HepG2 (cell line): ENCODE results near the gene GPER1. TPM values are rescaled to one million over a fixed set of nuclear protein-coding genes. Genes with fewer than 3 reads are reported as not detected.
A peak's percentile ranks its signal among the peaks of the same experiment; 100 is the strongest.

Source experiments
- CCAR2 ChIP-seq: fragments of 200-400 bp; formaldehyde crosslinking; optimal IDR thresholded peaks from 2 replicates; pipeline ENCODE3; 2018; ENCODE audit warnings: low read depth, mild to moderate bottlenecking, low read length, moderate library complexity
- CENPBD1 ChIP-seq: sonication (generic); formaldehyde crosslinking; IDR thresholded peaks from 2 replicates; pipeline ENCODE4 v1.8.0; 2022; ENCODE audit warnings: missing genetic modification reagents, low read depth, mild to moderate bottlenecking, borderline replicate concordance
- CHCHD3 ChIP-seq: sonication (generic); formaldehyde crosslinking; IDR thresholded peaks from 2 replicates; pipeline ENCODE4 v1.8.0; 2022; ENCODE audit warnings: mild to moderate bottlenecking, missing genetic modification reagents, moderate library complexity
- ESRRA ChIP-seq: sonication (generic); formaldehyde crosslinking; IDR thresholded peaks from 2 replicates; pipeline ENCODE4 v1.5.1; 2020; ENCODE audit warnings: mild to moderate bottlenecking, low read depth, missing genetic modification reagents
- FOXJ3 ChIP-seq: sonication (generic); formaldehyde crosslinking; IDR thresholded peaks from 2 replicates; pipeline ENCODE4 v1.4.0; 2020; ENCODE audit warnings: missing genetic modification reagents, mild to moderate bottlenecking, borderline replicate concordance
- FOXM1 ChIP-seq: sonication (generic); formaldehyde crosslinking; IDR thresholded peaks from 2 replicates; pipeline ENCODE4 v1.5.0; 2020; ENCODE audit warnings: missing genetic modification reagents
- FOXP4 ChIP-seq: sonication (generic); formaldehyde crosslinking; IDR thresholded peaks from 2 replicates; pipeline ENCODE4 v1.4.0; 2020; ENCODE audit warnings: missing genetic modification reagents
- HNRNPK ChIP-seq: fragments of 200-400 bp; formaldehyde crosslinking; IDR thresholded peaks from 2 replicates; pipeline ENCODE4 v1.6.1; 2018; ENCODE audit warnings: low read length, low read depth, moderate library complexity, mild to moderate bottlenecking; ENCODE audit not compliant: poor library complexity, severe bottlenecking
- MAFK ChIP-seq, 2 experiments: IDR thresholded peaks in 1 of 2; conservative IDR thresholded peaks in 1 of 2; 2 replicates each; pipeline ENCODE4 v1.6.1; 2011; ENCODE audit warnings: improper control_type of control experiment in 2 of 2, low read length in 2 of 2
- MTF1 ChIP-seq: sonication (generic); formaldehyde crosslinking; IDR thresholded peaks from 2 replicates; pipeline ENCODE4 v1.5.0; 2020; ENCODE audit warnings: missing genetic modification reagents
- RCOR2 ChIP-seq: IDR thresholded peaks from 2 replicates; pipeline ENCODE4 v1.6.1; 2016; ENCODE audit warnings: missing biosample characterization, missing genetic modification reagents
- SMARCE1 ChIP-seq: fragments of 450-650 bp; IDR thresholded peaks from 2 replicates; pipeline ENCODE4 v1.6.1; 2017; ENCODE audit warnings: borderline replicate concordance
- ZFAT ChIP-seq: sonication (generic); formaldehyde crosslinking; conservative IDR thresholded peaks from 2 replicates; pipeline ENCODE4 v1.8.1; 2023; ENCODE audit warnings: missing genetic modification reagents, inconsistent platforms
- ZNF460 ChIP-seq: sonication (generic); formaldehyde crosslinking; IDR thresholded peaks from 2 replicates; pipeline ENCODE4 v1.5.1; 2020; ENCODE audit warnings: missing genetic modification reagents, mild to moderate bottlenecking, borderline replicate concordance
- ZNF552 ChIP-seq: sonication (generic); formaldehyde crosslinking; IDR thresholded peaks from 2 replicates; pipeline ENCODE4 v1.9.0; 2022; ENCODE audit warnings: missing genetic modification reagents, mild to moderate bottlenecking, borderline replicate concordance
- ZNF570 ChIP-seq: sonication (generic); formaldehyde crosslinking; IDR thresholded peaks from 2 replicates; pipeline ENCODE4 v1.4.0; 2020; ENCODE audit warnings: mild to moderate bottlenecking, missing genetic modification reagents, borderline replicate concordance
- ZNF660 ChIP-seq: sonication (generic); formaldehyde crosslinking; IDR thresholded peaks from 2 replicates; pipeline ENCODE4 v1.5.1; 2020; ENCODE audit warnings: mild to moderate bottlenecking, low read depth, missing genetic modification reagents, borderline replicate concordance
- ZNF777 ChIP-seq: sonication (generic); formaldehyde crosslinking; IDR thresholded peaks from 2 replicates; pipeline ENCODE4 v1.4.0; 2020; ENCODE audit warnings: missing genetic modification reagents
- polyA plus RNA-seq, 8 experiments: library from polyadenylated mRNA; depleted of rRNA in 3 of 8; stranded (reverse) in 7 of 8; unstranded in 1 of 8; fragments of >200 nt; fragmentation: Illumina TruSeq in 4 of 8; extraction: Trizol in 4 of 8; gene quantifications; 2 replicates each; pipeline versions ENCODE4 v1.2.1 to v1.2.3, GENCODE V29; 2011 to 2016; ENCODE audit warnings: low read depth in 4 of 8, missing spikeins in 1 of 8, mixed read lengths in 1 of 8; ENCODE audit not compliant: insufficient read depth in 1 of 8
- total RNA-seq, 5 experiments: library from RNA; depleted of rRNA; stranded (reverse); fragments of >200 nt; fragmentation: Illumina TruSeq; extraction: Trizol; gene quantifications; 2 replicates each; pipeline ENCODE4 v1.2.3, GENCODE V29; 2016; ENCODE audit warnings: low read depth in 1 of 5
- TF ChIP-seq, protein P1 (sequence below): sonication (generic); formaldehyde crosslinking; IDR thresholded peaks from 2 replicates; pipeline ENCODE4 v1.9.0; 2022; ENCODE audit warnings: low read depth, missing genetic modification reagents
- TF ChIP-seq, protein P2 (sequence below): sonication (generic); formaldehyde crosslinking; IDR thresholded peaks from 2 replicates; pipeline ENCODE4 v1.4.0; 2020; ENCODE audit warnings: low read depth, mild to moderate bottlenecking, missing genetic modification reagents
- TF ChIP-seq, protein P3 (sequence below): sonication (generic); formaldehyde crosslinking; IDR thresholded peaks from 2 replicates; pipeline ENCODE4 v1.4.0; 2020; ENCODE audit warnings: missing genetic modification reagents, borderline replicate concordance

GPER1 gene
- total and polyA plus RNA-seq, 2 of the 13 experiments (the other 11 are each of a cell fraction or from before 2014, with no cell fraction given): 12.7 to 19.7 TPM

DNA sequence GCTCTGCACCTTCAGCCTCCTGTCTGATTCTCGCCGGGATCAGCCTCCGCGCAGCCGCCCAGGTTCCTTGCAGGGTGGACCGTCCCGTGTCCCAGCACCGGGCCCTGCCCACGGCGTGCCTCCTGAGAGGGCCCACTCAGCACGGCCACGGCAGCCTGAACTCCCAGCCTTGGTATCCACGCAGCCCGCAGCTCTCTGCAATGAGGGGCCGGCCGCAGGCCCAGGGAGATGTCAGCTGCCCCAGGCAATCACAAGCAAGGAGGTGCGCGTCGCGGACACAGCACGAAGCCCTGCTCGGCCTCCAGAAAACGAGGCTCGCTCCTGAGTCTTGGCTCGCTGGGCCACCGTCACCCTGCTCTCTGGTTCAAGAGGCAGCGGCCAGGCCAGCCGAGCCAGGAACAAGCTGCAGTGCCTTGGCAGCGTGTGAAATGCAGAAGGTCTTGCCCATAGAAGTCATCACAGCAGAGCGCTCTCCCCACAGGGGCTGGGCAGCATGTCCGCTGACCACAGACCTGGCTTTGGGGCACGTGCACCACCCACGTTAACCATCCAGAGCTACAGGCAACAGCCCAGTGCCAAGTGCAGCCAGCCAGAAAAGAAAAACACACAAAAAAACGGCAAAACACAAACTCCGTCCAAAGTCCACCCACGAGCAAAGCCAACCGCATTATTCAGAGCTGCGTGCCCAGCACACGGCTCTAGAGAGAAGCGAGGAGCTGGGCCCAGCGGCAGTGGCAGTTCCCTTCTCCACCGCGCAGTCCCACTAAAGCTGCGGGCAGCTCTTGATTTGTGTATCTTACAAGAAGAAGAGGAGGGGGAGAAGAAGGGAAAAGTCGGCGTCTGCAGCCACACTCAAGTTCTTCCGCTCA, 13.9 kb downstream of the GPER1 start (continued):
- TF ChIP-seq, protein P1, sequence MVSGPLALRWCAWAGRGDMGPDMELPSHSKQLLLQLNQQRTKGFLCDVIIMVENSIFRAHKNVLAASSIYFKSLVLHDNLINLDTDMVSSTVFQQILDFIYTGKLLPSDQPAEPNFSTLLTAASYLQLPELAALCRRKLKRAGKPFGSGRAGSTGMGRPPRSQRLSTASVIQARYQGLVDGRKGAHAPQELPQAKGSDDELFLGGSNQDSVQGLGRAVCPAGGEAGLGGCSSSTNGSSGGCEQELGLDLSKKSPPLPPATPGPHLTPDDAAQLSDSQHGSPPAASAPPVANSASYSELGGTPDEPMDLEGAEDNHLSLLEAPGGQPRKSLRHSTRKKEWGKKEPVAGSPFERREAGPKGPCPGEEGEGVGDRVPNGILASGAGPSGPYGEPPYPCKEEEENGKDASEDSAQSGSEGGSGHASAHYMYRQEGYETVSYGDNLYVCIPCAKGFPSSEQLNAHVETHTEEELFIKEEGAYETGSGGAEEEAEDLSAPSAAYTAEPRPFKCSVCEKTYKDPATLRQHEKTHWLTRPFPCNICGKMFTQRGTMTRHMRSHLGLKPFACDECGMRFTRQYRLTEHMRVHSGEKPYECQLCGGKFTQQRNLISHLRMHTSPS (CRISPR knock-in tag): peak; percentile 90
- TF ChIP-seq, protein P2, sequence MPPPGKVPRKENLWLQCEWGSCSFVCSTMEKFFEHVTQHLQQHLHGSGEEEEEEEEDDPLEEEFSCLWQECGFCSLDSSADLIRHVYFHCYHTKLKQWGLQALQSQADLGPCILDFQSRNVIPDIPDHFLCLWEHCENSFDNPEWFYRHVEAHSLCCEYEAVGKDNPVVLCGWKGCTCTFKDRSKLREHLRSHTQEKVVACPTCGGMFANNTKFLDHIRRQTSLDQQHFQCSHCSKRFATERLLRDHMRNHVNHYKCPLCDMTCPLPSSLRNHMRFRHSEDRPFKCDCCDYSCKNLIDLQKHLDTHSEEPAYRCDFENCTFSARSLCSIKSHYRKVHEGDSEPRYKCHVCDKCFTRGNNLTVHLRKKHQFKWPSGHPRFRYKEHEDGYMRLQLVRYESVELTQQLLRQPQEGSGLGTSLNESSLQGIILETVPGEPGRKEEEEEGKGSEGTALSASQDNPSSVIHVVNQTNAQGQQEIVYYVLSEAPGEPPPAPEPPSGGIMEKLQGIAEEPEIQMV (CRISPR knock-in tag): no peak
- TF ChIP-seq ZFAT (CRISPR knock-in tag) (no peak), MAFK (conservative IDR thresholded peaks at IDR 0.05 in 1 of 2, IDR thresholded peaks at IDR 0.05 in 1 of 2; ENCODE audit: low read length in 2 of 2) (no peak), SMARCE1 (no peak), CENPBD1 (CRISPR knock-in tag) (no peak), FOXJ3 (CRISPR knock-in tag) (no peak; the same call in 1 of the 2 replicates), ZNF552 (CRISPR knock-in tag) (0 out of 2 replicates have a peak, but pooled peaks have one; percentile 42), CCAR2 (no peak), ZNF660 (CRISPR knock-in tag) (no peak), ZNF777 (no peak; the same call in 1 of the 2 replicates), ZNF570 (CRISPR knock-in tag) (no peak), MTF1 (CRISPR knock-in tag) (peak; percentile 53; the same call in 1 of the 2 replicates), FOXM1 (CRISPR knock-in tag) (no peak), CHCHD3 (no peak), FOXP4 (CRISPR knock-in tag) (peak; percentile 60), ESRRA (CRISPR knock-in tag) (no peak), ZNF460 (CRISPR knock-in tag) (no peak), HNRNPK (no peak), RCOR2 (no peak)
- TF ChIP-seq, protein P3, sequence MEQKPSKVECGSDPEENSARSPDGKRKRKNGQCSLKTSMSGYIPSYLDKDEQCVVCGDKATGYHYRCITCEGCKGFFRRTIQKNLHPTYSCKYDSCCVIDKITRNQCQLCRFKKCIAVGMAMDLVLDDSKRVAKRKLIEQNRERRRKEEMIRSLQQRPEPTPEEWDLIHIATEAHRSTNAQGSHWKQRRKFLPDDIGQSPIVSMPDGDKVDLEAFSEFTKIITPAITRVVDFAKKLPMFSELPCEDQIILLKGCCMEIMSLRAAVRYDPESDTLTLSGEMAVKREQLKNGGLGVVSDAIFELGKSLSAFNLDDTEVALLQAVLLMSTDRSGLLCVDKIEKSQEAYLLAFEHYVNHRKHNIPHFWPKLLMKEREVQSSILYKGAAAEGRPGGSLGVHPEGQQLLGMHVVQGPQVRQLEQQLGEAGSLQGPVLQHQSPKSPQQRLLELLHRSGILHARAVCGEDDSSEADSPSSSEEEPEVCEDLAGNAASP (CRISPR knock-in tag): no peak
